ENCODE measurements around the gene NOL4L.

The NOL4L gene

DNA sequence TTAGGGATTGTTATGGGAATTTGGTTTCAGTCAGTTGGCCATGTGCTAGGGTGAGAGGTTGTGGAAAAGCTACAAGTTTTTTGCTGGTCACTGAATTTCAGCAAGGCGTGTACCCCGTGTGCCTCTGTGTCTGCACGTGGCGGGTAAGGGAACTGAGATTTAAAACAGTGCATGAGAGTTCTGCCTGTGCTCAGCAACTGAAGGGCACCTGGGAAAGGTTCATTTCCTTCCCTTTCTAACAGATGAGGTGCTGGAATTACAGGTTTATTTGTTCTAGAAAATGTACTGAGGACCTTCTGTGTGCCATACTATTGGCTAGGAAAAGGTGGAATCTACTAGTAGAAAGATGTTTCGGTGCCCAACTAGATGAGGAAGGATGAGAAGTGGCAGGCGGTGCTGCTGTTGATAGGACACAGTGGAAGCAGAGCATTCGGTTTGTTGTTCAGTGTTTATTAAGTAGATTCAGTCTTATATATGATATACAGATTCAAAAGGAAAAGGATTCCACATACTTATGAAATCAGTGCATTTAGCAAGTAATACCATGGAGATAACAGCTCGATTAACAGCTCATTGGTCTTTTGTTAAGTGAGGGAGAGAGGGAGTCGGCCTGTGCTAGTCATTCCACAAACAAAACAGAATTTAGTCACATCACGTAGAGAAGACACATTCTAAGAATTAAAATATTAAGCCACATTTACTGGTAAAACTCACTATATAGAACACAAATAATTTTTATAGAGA lies 142.3 kb downstream of the NOL4L start:
- Histone ChIP-seq H3K36me3 (ENCODE audit: insufficient read depth, low read length) (peaks cover 70% of the 10 kb centered on the region), H3K4me2 (ENCODE audit: low read length) (no peak overlapping the region), H3K9me2 (ENCODE audit: low read depth, low read length) (no peaks in the 10 kb centered on the region), H3K4me1 (ENCODE audit: insufficient read depth, low read length, severe bottlenecking) (no peaks in the 10 kb centered on the region), H3K9me3 (ENCODE audit: low read length) (no peaks in the 10 kb centered on the region), H3K9ac (ENCODE audit: low read length) (no peak overlapping the region), H3K27me3 (ENCODE audit: insufficient read depth, low read length) (no peaks in the 10 kb centered on the region), H3K4me3 (ENCODE audit: low read depth, low read length, poor library complexity, severe bottlenecking) (no peak overlapping the region), H3K79me2 (ENCODE audit: insufficient read depth, low read length) (no peaks in the 10 kb centered on the region), H4K20me1 (ENCODE audit: insufficient read depth, low read length) (no peaks in the 10 kb centered on the region), H2AFZ (ENCODE audit: low read length) (no peak overlapping the region), H3F3A (ENCODE audit: insufficient read depth, low read length) (no peaks in the 10 kb centered on the region), H3K27ac (ENCODE audit: low read depth, low read length, poor library complexity, severe bottlenecking) (no peak overlapping the region)
- TF ChIP-seq, protein P1, sequence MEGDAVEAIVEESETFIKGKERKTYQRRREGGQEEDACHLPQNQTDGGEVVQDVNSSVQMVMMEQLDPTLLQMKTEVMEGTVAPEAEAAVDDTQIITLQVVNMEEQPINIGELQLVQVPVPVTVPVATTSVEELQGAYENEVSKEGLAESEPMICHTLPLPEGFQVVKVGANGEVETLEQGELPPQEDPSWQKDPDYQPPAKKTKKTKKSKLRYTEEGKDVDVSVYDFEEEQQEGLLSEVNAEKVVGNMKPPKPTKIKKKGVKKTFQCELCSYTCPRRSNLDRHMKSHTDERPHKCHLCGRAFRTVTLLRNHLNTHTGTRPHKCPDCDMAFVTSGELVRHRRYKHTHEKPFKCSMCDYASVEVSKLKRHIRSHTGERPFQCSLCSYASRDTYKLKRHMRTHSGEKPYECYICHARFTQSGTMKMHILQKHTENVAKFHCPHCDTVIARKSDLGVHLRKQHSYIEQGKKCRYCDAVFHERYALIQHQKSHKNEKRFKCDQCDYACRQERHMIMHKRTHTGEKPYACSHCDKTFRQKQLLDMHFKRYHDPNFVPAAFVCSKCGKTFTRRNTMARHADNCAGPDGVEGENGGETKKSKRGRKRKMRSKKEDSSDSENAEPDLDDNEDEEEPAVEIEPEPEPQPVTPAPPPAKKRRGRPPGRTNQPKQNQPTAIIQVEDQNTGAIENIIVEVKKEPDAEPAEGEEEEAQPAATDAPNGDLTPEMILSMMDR (IDR thresholded peaks at IDR 0.05; ENCODE audit: low read length) = no peak
- no peak for TF ChIP-seq EZH2 (IDR thresholded peaks at IDR 0.05; ENCODE audit: borderline replicate concordance, low read length)

DNA sequence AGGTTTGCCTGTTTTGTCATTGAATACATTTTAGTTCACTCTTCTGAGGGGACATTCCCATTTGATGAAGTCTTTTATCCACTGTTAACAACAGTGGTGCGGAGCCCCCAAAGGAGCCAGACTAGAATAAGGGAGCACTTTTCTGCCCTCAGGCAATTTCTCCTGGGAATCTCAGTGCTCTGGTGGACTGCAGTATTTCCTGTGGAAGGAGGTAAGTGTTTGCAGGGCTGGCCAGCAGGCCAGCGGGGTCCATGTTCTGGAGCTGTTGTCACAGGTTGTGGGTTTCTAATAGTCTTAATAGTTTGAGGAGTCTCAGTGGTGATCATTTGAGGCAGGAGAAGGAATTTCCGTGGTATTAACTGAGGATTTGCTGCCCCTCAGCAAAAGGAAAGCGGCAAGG lies 143.5 kb downstream of the NOL4L start:
- no peaks in the 10 kb centered on the region for H3K79me2 ChIP-seq (ENCODE audit: insufficient read depth, low read length)
- no peak overlapping the region for H3K9ac ChIP-seq (ENCODE audit: low read length)
- no peaks in the 10 kb centered on the region for H4K20me1 ChIP-seq (ENCODE audit: insufficient read depth, low read length)
- H3K4me1 ChIP-seq (ENCODE audit: insufficient read depth, low read length, severe bottlenecking) = no peaks in the 10 kb centered on the region
- no peaks in the 10 kb centered on the region for H3F3A ChIP-seq (ENCODE audit: insufficient read depth, low read length)
- no peak overlapping the region for H3K27ac ChIP-seq (ENCODE audit: low read depth, low read length, poor library complexity, severe bottlenecking)
- H3K4me2 ChIP-seq (ENCODE audit: low read length) = no peak overlapping the region
- H3K36me3 ChIP-seq (ENCODE audit: insufficient read depth, low read length) = peaks cover 82% of the 10 kb centered on the region
- no peak for TF ChIP-seq EZH2 (IDR thresholded peaks at IDR 0.05; ENCODE audit: borderline replicate concordance, low read length)
- TF ChIP-seq, protein P1 (IDR thresholded peaks at IDR 0.05; ENCODE audit: low read length) = no peak
- no peaks in the 10 kb centered on the region for H3K9me3 ChIP-seq (ENCODE audit: low read length)
- H3K27me3 ChIP-seq (ENCODE audit: insufficient read depth, low read length) = no peaks in the 10 kb centered on the region
- H2AFZ ChIP-seq (ENCODE audit: low read length) = no peak overlapping the region
- no peak overlapping the region for H3K4me3 ChIP-seq (ENCODE audit: low read depth, low read length, poor library complexity, severe bottlenecking)
- no peaks in the 10 kb centered on the region for H3K9me2 ChIP-seq (ENCODE audit: low read depth, low read length)

DNA sequence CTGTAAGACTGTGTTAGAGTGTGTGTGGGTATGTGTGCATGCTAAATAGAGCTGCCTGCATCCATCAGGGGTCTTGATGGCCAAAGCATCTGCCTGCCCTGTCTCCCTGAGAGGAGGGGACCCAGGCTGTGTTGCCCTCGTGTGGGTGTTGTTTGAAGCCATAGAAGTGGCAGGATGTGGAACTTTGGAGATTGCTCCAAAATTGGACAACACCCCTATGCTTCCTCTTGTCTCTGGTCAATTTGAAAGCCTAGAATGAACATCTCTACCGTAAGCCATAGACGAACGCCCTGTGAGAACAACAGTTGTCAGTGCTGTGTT lies 144.4 kb downstream of the NOL4L start:
- H3K27me3 ChIP-seq (ENCODE audit: insufficient read depth, low read length) = no peaks in the 10 kb centered on the region
- TF ChIP-seq, protein P1 (IDR thresholded peaks at IDR 0.05; ENCODE audit: low read length) = no peak
- no peak for TF ChIP-seq EZH2 (IDR thresholded peaks at IDR 0.05; ENCODE audit: borderline replicate concordance, low read length)
- H3K4me2 ChIP-seq (ENCODE audit: low read length) = no peak overlapping the region
- no peak overlapping the region for H3K9ac ChIP-seq (ENCODE audit: low read length)
- H3K9me2 ChIP-seq (ENCODE audit: low read depth, low read length) = no peaks in the 10 kb centered on the region
- H3K4me3 ChIP-seq (ENCODE audit: low read depth, low read length, poor library complexity, severe bottlenecking) = no peak overlapping the region
- no peaks in the 10 kb centered on the region for H3K9me3 ChIP-seq (ENCODE audit: low read length)
- peaks cover 91% of the 10 kb centered on the region for H3K36me3 ChIP-seq (ENCODE audit: insufficient read depth, low read length)
- no peaks in the 10 kb centered on the region for H3F3A ChIP-seq (ENCODE audit: insufficient read depth, low read length)
- H3K4me1 ChIP-seq (ENCODE audit: insufficient read depth, low read length, severe bottlenecking) = no peaks in the 10 kb centered on the region
- H2AFZ ChIP-seq (ENCODE audit: low read length) = no peak overlapping the region
- H3K79me2 ChIP-seq (ENCODE audit: insufficient read depth, low read length) = no peaks in the 10 kb centered on the region
- H4K20me1 ChIP-seq (ENCODE audit: insufficient read depth, low read length) = no peaks in the 10 kb centered on the region
- H3K27ac ChIP-seq (ENCODE audit: low read depth, low read length, poor library complexity, severe bottlenecking) = no peak overlapping the region
